GM12878 (cell line): ENCODE measurements around the gene EIF2D. TPM values are rescaled to one million over a fixed set of nuclear protein-coding genes. Genes with fewer than 3 reads are reported as not detected.

Source experiments
- ATAC-seq: fragments of 200-7000 bp; cut with Tn5 transposase; 3 replicates; pipeline ENCODE4 v1.9.1; 2020; ENCODE audit warnings: mild to moderate bottlenecking, moderate library complexity
- BruUV-seq: library from RNA; stranded (reverse); fragments of 400-500 nt; replicated peaks from 2 replicates; lab custom pipeline; 2021; lab: Mats Ljungman, UMichigan
- CTCF ChIA-PET: fragments of 300-600 bp; sonication (Branson Sonifier 250); formaldehyde crosslinking; extraction: SDS; loops from one replicate; lab custom pipeline; 2021; ENCODE audit warnings: inconsistent platforms; lab: Yijun Ruan, JAX
- POLR2A ChIA-PET: fragments of 350-600 bp; formaldehyde crosslinking; extraction: SDS; loops from one replicate; lab custom pipeline; 2021; ENCODE audit warnings: inconsistent platforms; lab: Charles Lee
- RAD21 ChIA-PET: fragments of 300-600 bp; sonication (Branson Sonifier 250); formaldehyde crosslinking; loops from one replicate; lab custom pipeline; 2023; ENCODE audit warnings: antibody characterized with exemption; ENCODE audit not compliant: unreplicated experiment; lab: Charles Lee
- SMC1A ChIA-PET: fragments of 300-600 bp; sonication (Branson Sonifier 250); formaldehyde crosslinking; loops from one replicate; lab custom pipeline; 2023; ENCODE audit not compliant: unreplicated experiment, uncharacterized antibody; lab: Charles Lee
- DNase-seq: peaks from one replicate; pipeline ENCODE4 v3.0.0-alpha.2; 2011; ENCODE audit warnings: low read depth, low spot score
- FAIRE-seq: peaks from 3 replicates; lab custom pipeline; 2011; peaks lifted over from hg19 to GRCh38; lab: Jason Lieb, UNC
- H2AFZ ChIP-seq: 2 replicates; pipeline ENCODE4 v1.6.0; 2011; ENCODE audit warnings: low read depth, low read length, control low read depth; ENCODE audit not compliant: control insufficient read depth
- H3K27ac ChIP-seq: 2 replicates; pipeline ENCODE4 v1.5.1; 2011; ENCODE audit warnings: control low read depth; ENCODE audit not compliant: control insufficient read depth, insufficient read depth
- H3K27me3 ChIP-seq, 2 experiments: replicated peaks in 1 of 2; 2 replicates each; pipeline versions ENCODE4 v1.6.0 to v1.6.1; 2011; ENCODE audit warnings: low read length in 1 of 2; ENCODE audit not compliant: control insufficient read depth in 2 of 2, insufficient read depth in 2 of 2
- H3K36me3 ChIP-seq, 2 experiments: 2 replicates each; pipeline ENCODE4 v1.5.1; 2011; ENCODE audit warnings: low read length in 1 of 2; ENCODE audit not compliant: control insufficient read depth in 2 of 2, insufficient read depth in 2 of 2
- H3K4me1 ChIP-seq: 2 replicates; pipeline ENCODE4 v1.6.1; 2011; ENCODE audit warnings: mild to moderate bottlenecking, low read length, moderate library complexity, mixed read lengths; ENCODE audit not compliant: control insufficient read depth, insufficient read depth
- H3K4me2 ChIP-seq: 2 replicates; pipeline ENCODE4 v1.6.0; 2011; ENCODE audit warnings: control low read depth; ENCODE audit not compliant: control insufficient read depth, insufficient read depth
- H3K4me3 ChIP-seq: fragments of 200-600 bp; sonication (generic); 2 replicates; pipeline ENCODE4 v1.5.1; 2016
- H3K79me2 ChIP-seq: 2 replicates; pipeline ENCODE4 v1.6.0; 2011; ENCODE audit warnings: low read length; ENCODE audit not compliant: control insufficient read depth, insufficient read depth
- H3K9ac ChIP-seq: 2 replicates; pipeline ENCODE4 v1.8.0; 2011; ENCODE audit warnings: low read length, control low read depth, mixed read lengths; ENCODE audit not compliant: control insufficient read depth, insufficient read depth
- H3K9me3 ChIP-seq: replicated peaks from 3 replicates; pipeline ENCODE4 v1.5.1; 2011; ENCODE audit warnings: mild to moderate bottlenecking, low read length; ENCODE audit not compliant: control insufficient read depth, insufficient read depth
- H4K20me1 ChIP-seq: 2 replicates; pipeline ENCODE4 v1.6.0; 2011; ENCODE audit not compliant: control insufficient read depth, insufficient read depth
- ATF7 ChIP-seq: fragments of 450-650 bp; IDR thresholded peaks from 2 replicates; pipeline ENCODE4 v1.6.1; 2016; ENCODE audit warnings: low read depth, mild to moderate bottlenecking
- BCLAF1 ChIP-seq: fragments of 450-650 bp; IDR thresholded peaks from 2 replicates; pipeline ENCODE4 v1.6.1; 2017; ENCODE audit warnings: antibody characterized with exemption, mild to moderate bottlenecking, moderate library complexity
- POLR2AphosphoS5 ChIP-seq: IDR thresholded peaks from 2 replicates; pipeline ENCODE4 v1.6.1; 2011; ENCODE audit warnings: mild to moderate bottlenecking, low read length, inconsistent platforms
- POU2F2 ChIP-seq: IDR thresholded peaks from 3 replicates; pipeline ENCODE4 v1.6.1; 2011; ENCODE audit warnings: low read depth, mild to moderate bottlenecking, low read length, borderline replicate concordance
- RELA ChIP-seq: fragments of 450-650 bp; IDR thresholded peaks from 2 replicates; pipeline ENCODE4 v1.8.0; 2014; ENCODE audit warnings: borderline replicate concordance; ENCODE audit not compliant: partially characterized antibody
- WGBS: methylation state at CpG from one replicate; pipeline ENCODE4 v1.1.6; 2016; ENCODE audit warnings: low lambda C conversion rate; ENCODE audit not compliant: insufficient replicate concordance, insufficient coverage; ENCODE audit errors: missing lambda C conversion rate; 5-methylcytosine and 5-hydroxymethylcytosine counted together
- in situ Hi-C: fragments of 300-500 bp; cut with MboI; formaldehyde crosslinking; loops from 9 replicates; pipeline ENCODE4 v1.14.3; 2018; ENCODE audit warnings: mixed read lengths
- intact Hi-C: fragments of 100-400 bp; cut with micrococcal nuclease; formaldehyde crosslinking; loops from one replicate; pipeline ENCODE4 v1.14.2; 2022; ENCODE audit not compliant: unreplicated experiment
- polyA plus RNA-seq, 11 experiments: library from polyadenylated mRNA; depleted of rRNA in 4 of 11; unstranded in 6 of 11; stranded (reverse) in 5 of 11; fragments of >200 nt; fragmentation: Nextera tagmentation in 4 of 11; fragmentation: Illumina TruSeq in 1 of 11; extraction: Ambion mirVana in 4 of 11; extraction: Trizol in 1 of 11; gene quantifications; 1 replicate in 1 of 11; 2 replicates in 10 of 11; pipeline versions ENCODE4 v1.2.1 to v1.2.3, GENCODE V29; 2011 to 2016; ENCODE audit warnings: inconsistent platforms in 2 of 11, missing spikeins in 2 of 11, low read depth in 1 of 11
- total RNA-seq, 4 experiments: library from RNA; depleted of rRNA in 3 of 4; stranded (reverse); fragments of >200 nt in 3 of 4; fragmentation: Illumina TruSeq in 1 of 4; extraction: Trizol in 1 of 4; gene quantifications; 2 replicates each; pipeline versions ENCODE4 v1.2.1 to v1.2.3, GENCODE V29; 2013 to 2021

EIF2D gene
- total and polyA plus RNA-seq, 10 of the 15 experiments (the other 5 are each of a cell fraction or from before 2014, with no cell fraction given) = 65.2 to 133 (median 79.0) TPM

GRCh38 chr1:206590025-206590758 lies 22.1 kb downstream of the EIF2D start (continued):
- TF ChIP-seq BCLAF1 (no peak), POU2F2 (peak; percentile 51; the same call in 1 of the 3 replicates)

GRCh38 chr1:206589206-206589605 lies 23.1 kb downstream of the EIF2D start:
- H3K9me3 ChIP-seq = no peaks in the 10 kb centered on the region
- intact Hi-C loops = no loop called here
- no peak for DNase-seq
- H4K20me1 ChIP-seq = no peaks in the 10 kb centered on the region
- ATAC-seq = no peak
- no peaks in the 10 kb centered on the region for H3K27me3 ChIP-seq
- H3K36me3 ChIP-seq = peaks cover 36 to 49% of the 10 kb centered on the region in 2 experiments
- in situ Hi-C loops = no loop called here
- H3K4me3 ChIP-seq = no peak overlapping the region
- H3K4me2 ChIP-seq = no peak overlapping the region
- ChIA-PET RAD21 (interaction anchor here (0.8 to 1.6 kb wide), 2 partner anchors 34 to 94 kb away, joined by 3 read pairs; no protein-coding TSS in a partner anchor), SMC1A (interaction anchor here (1.2 to 15.4 kb wide), 3 partner anchors 19 to 44 kb away, joined by 3 to 476 read pairs (median 22); no protein-coding TSS in a partner anchor)
- WGBS = 83% methylated on average over 7 of the region's 7 CpGs
- H3K27ac ChIP-seq = no peak overlapping the region
- H3K9ac ChIP-seq = no peak overlapping the region
- TF ChIP-seq POLR2AphosphoS5 = no peak
- no peak for TF ChIP-seq RELA
- no peak for TF ChIP-seq ATF7
- TF ChIP-seq, all 136 proteins: peak for 0
- no TSS peak for BruUV-seq
- Histone ChIP-seq H3K4me1 (peaks cover 6% of the 10 kb centered on the region; the same call in 1 of the 2 replicates), H2AFZ (no peak overlapping the region), H3K79me2 (no peaks in the 10 kb centered on the region; the same call in 1 of the 2 replicates)
- ChIA-PET CTCF (interaction anchor here (0.5 to 15.7 kb wide), 7 partner anchors 9 to 110 kb away, joined by 3 to 440 read pairs (median 6); no protein-coding TSS in a partner anchor), POLR2A (no interaction called here)
- no peak for FAIRE-seq
